ENCODE results near the gene TBC1D5. TPM values are rescaled to one million over a fixed set of nuclear protein-coding genes. Genes with fewer than 3 reads are reported as not detected.

Gene TBC1D5
- total RNA-seq, 1 donor from 2014 or later: 67.1 TPM

DNA sequence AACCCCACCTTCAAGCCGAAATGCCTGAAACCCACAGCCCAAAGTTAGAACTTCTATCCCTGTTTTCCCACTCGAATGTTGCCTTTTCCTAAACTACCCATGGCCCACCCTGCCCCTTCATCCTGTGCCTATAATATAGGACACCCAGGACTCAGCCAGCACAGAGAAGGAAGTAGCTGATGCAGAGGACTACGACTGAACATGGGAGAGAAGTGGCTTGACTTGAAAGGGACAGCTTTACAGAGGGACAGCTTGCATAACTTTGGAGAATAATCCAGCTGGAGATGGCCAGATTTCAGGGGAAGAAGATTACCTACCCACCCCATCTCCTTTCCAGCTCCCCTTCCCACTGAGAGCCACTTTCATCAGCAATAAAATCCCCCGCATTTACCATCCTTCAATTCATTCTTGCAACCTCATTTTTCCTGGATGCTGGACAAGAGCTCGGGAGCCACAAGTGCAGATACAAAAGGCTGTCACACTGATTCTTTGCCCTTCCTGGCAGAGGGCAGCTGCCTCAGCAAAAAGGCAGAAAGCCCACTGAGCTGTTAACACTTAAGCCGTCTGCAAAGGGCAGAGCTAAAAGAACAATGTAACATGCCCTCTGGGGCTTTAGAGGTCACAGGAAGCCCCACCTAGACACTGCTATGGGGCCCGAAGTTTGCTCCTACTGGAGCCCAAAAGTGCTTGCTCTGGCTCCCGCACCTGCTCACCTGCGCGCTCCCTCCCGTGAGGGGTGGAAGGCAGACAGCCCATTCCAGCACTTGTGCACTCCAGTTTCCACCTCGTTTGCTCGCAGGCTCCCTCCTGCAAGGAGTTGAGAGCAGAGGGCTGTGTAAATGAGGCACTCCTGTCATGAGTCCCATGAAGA, 224.0 kb downstream of the TBC1D5 start:
- Histone ChIP-seq H3K36me3 (ENCODE audit: control insufficient read depth, insufficient read depth, low read length) (peaks cover 1% of the 10 kb centered on the region), H3K4me3 (ENCODE audit: low read depth, low read length) (no peak overlapping the region), H3K27me3 (ENCODE audit: control insufficient read depth, insufficient read depth, low read length) (no peaks in the 10 kb centered on the region)
- TF ChIP-seq, protein P1, sequence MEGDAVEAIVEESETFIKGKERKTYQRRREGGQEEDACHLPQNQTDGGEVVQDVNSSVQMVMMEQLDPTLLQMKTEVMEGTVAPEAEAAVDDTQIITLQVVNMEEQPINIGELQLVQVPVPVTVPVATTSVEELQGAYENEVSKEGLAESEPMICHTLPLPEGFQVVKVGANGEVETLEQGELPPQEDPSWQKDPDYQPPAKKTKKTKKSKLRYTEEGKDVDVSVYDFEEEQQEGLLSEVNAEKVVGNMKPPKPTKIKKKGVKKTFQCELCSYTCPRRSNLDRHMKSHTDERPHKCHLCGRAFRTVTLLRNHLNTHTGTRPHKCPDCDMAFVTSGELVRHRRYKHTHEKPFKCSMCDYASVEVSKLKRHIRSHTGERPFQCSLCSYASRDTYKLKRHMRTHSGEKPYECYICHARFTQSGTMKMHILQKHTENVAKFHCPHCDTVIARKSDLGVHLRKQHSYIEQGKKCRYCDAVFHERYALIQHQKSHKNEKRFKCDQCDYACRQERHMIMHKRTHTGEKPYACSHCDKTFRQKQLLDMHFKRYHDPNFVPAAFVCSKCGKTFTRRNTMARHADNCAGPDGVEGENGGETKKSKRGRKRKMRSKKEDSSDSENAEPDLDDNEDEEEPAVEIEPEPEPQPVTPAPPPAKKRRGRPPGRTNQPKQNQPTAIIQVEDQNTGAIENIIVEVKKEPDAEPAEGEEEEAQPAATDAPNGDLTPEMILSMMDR (IDR thresholded peaks at IDR 0.05; ENCODE audit: insufficient read depth, low read length, severe bottlenecking): no peak
- FAIRE-seq (no peak), DNase-seq (ENCODE audit: low read depth) (no peak)

DNA sequence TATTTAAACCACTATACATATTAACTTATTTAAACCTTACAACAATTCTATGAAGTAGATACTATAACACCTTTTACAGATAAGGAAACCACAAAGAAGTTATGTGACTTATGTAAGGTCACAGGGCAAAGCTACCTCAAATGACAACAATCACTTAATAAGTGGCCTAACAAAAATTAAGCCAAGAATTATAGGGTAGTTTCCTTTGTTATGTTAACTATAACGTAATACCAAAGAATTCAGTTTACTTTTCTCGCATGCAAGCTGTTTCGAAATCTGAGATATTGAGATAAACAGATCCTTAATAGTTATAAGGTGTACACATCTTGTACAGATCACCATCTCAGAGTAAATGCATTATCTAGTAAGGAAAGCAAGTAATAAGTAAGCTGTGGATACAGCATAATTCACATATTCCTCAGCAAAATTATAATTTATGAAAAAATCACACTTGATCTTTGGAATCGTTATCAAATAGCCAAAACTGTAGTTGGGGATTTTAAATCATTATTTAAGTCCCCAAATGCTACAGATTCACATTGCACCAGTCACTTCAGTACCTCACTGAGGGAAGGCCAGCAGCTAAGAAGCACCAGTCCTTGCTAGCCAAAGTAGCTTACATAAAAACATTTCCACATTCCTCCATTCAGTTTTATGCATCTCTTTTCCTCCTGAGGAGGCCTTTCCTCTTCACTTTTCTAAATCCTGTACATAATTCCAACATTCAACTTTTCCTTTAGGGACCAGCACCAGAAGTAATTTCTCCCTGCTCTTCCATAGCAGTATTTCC, 226.8 kb downstream of the TBC1D5 start:
- Histone ChIP-seq H3K36me3 (ENCODE audit: control insufficient read depth, insufficient read depth, low read length) (peaks cover 1% of the 10 kb centered on the region), H3K27me3 (ENCODE audit: control insufficient read depth, insufficient read depth, low read length) (no peaks in the 10 kb centered on the region), H3K4me3 (ENCODE audit: low read depth, low read length) (no peak overlapping the region)
- FAIRE-seq (no peak), DNase-seq (ENCODE audit: low read depth) (no peak)
- TF ChIP-seq, protein P1 (IDR thresholded peaks at IDR 0.05; ENCODE audit: insufficient read depth, low read length, severe bottlenecking): no peak

GRCh38 chr3:17514597-17514996, 227.8 kb downstream of the TBC1D5 start:
- Histone ChIP-seq H3K27me3 (ENCODE audit: control insufficient read depth, insufficient read depth, low read length) (no peaks in the 10 kb centered on the region), H3K4me3 (ENCODE audit: low read depth, low read length) (no peak overlapping the region), H3K36me3 (ENCODE audit: control insufficient read depth, insufficient read depth, low read length) (peaks cover 1% of the 10 kb centered on the region)
- TF ChIP-seq, protein P1 (IDR thresholded peaks at IDR 0.05; ENCODE audit: insufficient read depth, low read length, severe bottlenecking): no peak
- FAIRE-seq (no peak), DNase-seq (ENCODE audit: low read depth) (no peak)

- no peaks in the 10 kb centered on the region for H3K27me3 ChIP-seq (ENCODE audit: control insufficient read depth, insufficient read depth, low read length)
- H3K36me3 ChIP-seq (ENCODE audit: control insufficient read depth, insufficient read depth, low read length): no peaks in the 10 kb centered on the region
- no peak overlapping the region for H3K4me3 ChIP-seq (ENCODE audit: low read depth, low read length)
- TF ChIP-seq, protein P1 (IDR thresholded peaks at IDR 0.05; ENCODE audit: insufficient read depth, low read length, severe bottlenecking): no peak
- DNase-seq (ENCODE audit: low read depth) (no peak), FAIRE-seq (no peak)
Measured at GRCh38 chr3:17510265-17510664, 232.2 kb downstream of the TBC1D5 start.

DNA sequence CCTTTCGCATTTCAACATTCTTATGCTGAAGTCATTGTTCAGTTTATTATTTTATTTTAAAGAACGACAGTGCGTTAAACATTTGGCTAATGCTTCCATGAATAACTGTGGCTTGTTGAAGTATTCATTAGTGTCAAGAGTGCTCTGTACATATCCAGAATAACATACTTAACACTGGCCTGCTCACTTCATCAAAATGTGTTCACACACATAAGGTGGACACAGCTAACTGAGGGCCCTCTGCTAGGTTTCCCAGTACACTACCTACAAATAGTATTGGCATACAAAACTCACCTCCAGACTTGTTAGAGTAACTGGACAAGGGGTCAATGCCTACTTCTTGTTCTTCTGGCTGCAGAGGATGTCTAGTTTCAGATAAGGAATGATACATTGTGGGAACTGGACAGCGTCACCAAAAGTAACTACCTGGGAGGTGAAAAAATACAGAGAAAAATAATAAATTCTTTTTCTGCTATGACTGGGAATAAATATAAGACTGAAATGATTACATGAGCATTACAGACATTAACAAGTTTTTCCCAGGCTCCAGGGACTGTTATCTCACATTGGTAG, 234.2 kb downstream of the TBC1D5 start:
- H3K27me3 ChIP-seq (ENCODE audit: control insufficient read depth, insufficient read depth, low read length): no peaks in the 10 kb centered on the region
- FAIRE-seq (no peak), DNase-seq (ENCODE audit: low read depth) (no peak)
- H3K4me3 ChIP-seq (ENCODE audit: low read depth, low read length): no peak overlapping the region
- no peaks in the 10 kb centered on the region for H3K36me3 ChIP-seq (ENCODE audit: control insufficient read depth, insufficient read depth, low read length)
- TF ChIP-seq, protein P1 (IDR thresholded peaks at IDR 0.05; ENCODE audit: insufficient read depth, low read length, severe bottlenecking): no peak

Measured in bronchial epithelial cell (primary cell).